ENCODE measurements around the gene ARHGAP5. TPM values are rescaled to one million over a fixed set of nuclear protein-coding genes. Genes with fewer than 3 reads are reported as not detected.

ARHGAP5 gene
- total RNA-seq, 1 experiment from 2014 or later: 100 TPM

DNA sequence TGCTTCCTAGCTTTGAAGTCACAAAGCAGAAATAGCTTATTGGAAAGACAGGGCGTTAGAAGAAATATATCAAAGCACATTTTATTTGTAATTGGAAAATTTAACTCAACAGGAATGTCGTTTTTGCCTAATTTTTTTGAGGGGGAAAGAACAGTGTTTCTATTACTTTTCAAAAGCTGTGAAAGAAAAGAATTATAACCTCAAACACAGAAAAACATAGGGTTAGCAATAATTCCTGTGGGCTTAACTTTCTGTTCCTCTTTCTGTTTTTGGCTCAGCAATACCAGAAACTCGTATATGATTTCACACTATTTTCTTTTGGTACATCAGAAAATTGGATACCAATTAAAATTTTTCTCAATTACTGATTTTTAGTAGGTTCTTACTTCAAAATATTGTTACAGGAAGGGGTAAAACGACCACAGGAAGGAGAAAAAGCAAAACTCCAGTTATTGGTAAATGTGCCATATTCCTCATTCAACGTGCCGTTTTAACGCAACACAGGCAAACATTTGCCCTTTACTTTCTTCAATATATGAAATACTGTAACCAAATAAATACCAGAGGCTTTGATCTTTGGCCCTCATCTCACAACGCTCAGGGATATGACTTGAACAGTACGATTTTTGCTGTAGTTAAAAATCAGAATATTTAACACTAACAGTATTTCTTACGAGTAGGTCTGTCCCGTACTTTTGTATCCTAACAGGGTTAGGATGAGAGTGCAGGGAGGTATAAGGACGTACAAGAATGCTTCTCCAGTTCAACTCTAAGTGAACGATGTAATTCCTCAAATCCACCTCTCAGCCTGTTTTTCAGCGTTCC is 123.5 kb downstream of the ARHGAP5 start:
- no peaks in the 10 kb centered on the region for H3K9me3 Mint-ChIP-seq (ENCODE audit: unreplicated experiment)
- CTCF ChIA-PET: interaction anchor here (1.2 kb wide), 1 partner anchor 263 kb away, joined by 3 read pairs; no protein-coding TSS in a partner anchor
- no peaks in the 10 kb centered on the region for H3K27me3 Mint-ChIP-seq (ENCODE audit: insufficient read depth, unreplicated experiment)
- TF ChIP-seq, protein P1, sequence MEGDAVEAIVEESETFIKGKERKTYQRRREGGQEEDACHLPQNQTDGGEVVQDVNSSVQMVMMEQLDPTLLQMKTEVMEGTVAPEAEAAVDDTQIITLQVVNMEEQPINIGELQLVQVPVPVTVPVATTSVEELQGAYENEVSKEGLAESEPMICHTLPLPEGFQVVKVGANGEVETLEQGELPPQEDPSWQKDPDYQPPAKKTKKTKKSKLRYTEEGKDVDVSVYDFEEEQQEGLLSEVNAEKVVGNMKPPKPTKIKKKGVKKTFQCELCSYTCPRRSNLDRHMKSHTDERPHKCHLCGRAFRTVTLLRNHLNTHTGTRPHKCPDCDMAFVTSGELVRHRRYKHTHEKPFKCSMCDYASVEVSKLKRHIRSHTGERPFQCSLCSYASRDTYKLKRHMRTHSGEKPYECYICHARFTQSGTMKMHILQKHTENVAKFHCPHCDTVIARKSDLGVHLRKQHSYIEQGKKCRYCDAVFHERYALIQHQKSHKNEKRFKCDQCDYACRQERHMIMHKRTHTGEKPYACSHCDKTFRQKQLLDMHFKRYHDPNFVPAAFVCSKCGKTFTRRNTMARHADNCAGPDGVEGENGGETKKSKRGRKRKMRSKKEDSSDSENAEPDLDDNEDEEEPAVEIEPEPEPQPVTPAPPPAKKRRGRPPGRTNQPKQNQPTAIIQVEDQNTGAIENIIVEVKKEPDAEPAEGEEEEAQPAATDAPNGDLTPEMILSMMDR (IDR thresholded peaks at IDR 0.05; ENCODE audit: unreplicated experiment): no peak
- no peak overlapping the region for H3K27ac Mint-ChIP-seq (ENCODE audit: low read depth, unreplicated experiment)
- peaks cover 12% of the 10 kb centered on the region for H3K36me3 Mint-ChIP-seq (ENCODE audit: insufficient read depth, unreplicated experiment)
- BruUV-seq (replicated peaks): no TSS peak
- POLR2A ChIA-PET: interaction anchor here (0.6 to 1.7 kb wide), 6 partner anchors 10 to 253 kb away, joined by 3 to 5 read pairs (median 4); no protein-coding TSS in a partner anchor
- H3K4me3 Mint-ChIP-seq (ENCODE audit: unreplicated experiment): peak overlapping the region; percentile 89
- H3K4me1 Mint-ChIP-seq (ENCODE audit: insufficient read depth, unreplicated experiment): peaks cover 15% of the 10 kb centered on the region
- no peak for DNase-seq (ENCODE audit: unreplicated experiment)
- intact Hi-C loops (cut with micrococcal nuclease): loop anchor here (2.0 kb wide), 2 partner anchors 124 to 182 kb away; partner anchors contain the start of gene ARHGAP5

DNA sequence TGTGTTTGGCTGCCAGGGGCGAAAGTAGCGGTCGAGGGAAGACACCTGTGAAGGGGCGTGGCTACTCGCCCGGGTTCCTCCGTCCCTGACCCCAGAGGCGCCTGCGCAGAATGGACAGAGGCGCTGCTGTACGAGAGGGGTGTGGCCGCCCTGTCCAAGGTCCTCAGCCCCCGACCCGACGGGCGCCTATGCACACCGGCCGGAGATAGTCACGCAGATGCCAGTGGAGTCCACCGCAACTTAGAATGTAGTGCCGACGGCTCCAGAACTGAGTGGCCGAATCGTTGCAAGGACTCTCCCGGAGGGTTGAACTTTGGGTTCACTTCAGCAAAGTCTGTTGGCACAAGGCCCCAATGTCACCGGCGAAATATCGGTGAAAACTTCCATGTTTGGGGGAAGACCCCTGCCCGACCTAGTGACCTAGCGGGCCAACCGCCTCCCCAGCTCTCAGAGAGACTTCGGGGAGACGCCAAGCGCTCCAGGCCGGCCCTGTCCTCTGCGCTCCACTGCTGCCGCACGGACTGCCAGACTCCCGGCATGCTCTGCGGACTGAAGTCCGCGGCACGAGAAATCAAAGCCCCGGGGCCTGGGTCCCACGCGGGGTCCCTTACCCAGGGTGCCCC is 124.2 kb downstream of the ARHGAP5 start:
- POLR2A ChIA-PET: interaction anchor here (0.6 to 2.7 kb wide), 2 partner anchors 62 to 125 kb away, joined by 4 to 14 read pairs; partner anchors contain the start of gene ARHGAP5
- CTCF ChIA-PET: interaction anchor here (0.5 to 1.2 kb wide), 2 partner anchors 17 to 264 kb away, joined by 3 read pairs; no protein-coding TSS in a partner anchor
- TF ChIP-seq, protein P1 (IDR thresholded peaks at IDR 0.05; ENCODE audit: unreplicated experiment): no peak
- BruUV-seq (replicated peaks): no TSS peak
- Mint-ChIP-seq H3K27ac (ENCODE audit: low read depth, unreplicated experiment) (peak overlapping the region; percentile 98), H3K4me1 (ENCODE audit: insufficient read depth, unreplicated experiment) (peaks cover 16% of the 10 kb centered on the region), H3K36me3 (ENCODE audit: insufficient read depth, unreplicated experiment) (peaks cover 12% of the 10 kb centered on the region), H3K9me3 (ENCODE audit: unreplicated experiment) (no peaks in the 10 kb centered on the region), H3K27me3 (ENCODE audit: insufficient read depth, unreplicated experiment) (no peaks in the 10 kb centered on the region), H3K4me3 (ENCODE audit: unreplicated experiment) (peak overlapping the region; percentile 89)
- peak; percentile 88 for DNase-seq (ENCODE audit: unreplicated experiment)
- intact Hi-C loops (cut with micrococcal nuclease): loop anchor here (2.0 kb wide), 2 partner anchors 125 to 181 kb away; partner anchors contain the start of gene ARHGAP5

DNA sequence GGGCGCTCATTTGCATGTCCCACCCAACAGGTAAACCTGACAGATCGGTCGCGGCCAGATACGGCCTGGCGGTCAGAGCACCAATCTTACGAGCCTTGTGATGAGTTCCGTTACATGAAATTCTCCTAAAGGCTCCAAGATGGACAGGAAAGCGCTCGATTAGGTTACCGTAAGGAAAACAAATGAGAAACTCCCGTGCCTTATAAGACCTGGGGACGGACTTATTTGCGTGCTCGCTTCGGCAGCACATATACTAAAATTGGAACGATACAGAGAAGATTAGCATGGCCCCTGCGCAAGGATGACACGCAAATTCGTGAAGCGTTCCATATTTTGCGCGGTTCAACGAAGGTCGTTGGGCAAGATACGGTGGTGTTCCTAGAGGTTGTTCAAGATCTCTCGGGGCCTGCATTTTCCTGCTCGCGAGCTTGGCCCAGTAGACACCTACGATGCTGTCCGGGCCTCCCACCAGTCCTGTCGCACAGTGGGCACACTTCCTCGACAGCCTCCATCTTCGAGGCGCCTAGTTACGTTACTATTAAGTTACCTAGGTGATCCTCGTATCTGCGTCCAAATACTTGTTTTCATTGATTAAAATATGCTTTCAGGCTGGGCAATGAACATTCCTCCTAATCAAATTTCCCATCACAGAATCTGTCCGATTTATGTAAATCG is 124.8 kb downstream of the ARHGAP5 start, which contains the start of gene RNU6-7:
TSS of gene RNU6-7 (plus strand) at position 230 of the 675 bp plus-strand sequence.
- CTCF ChIA-PET: interaction anchor here (0.5 to 1.2 kb wide), 3 partner anchors 16 to 265 kb away, joined by 3 to 4 read pairs (median 3); no protein-coding TSS in a partner anchor
- TF ChIP-seq, protein P1 (IDR thresholded peaks at IDR 0.05; ENCODE audit: unreplicated experiment): no peak
- H3K9me3 Mint-ChIP-seq (ENCODE audit: unreplicated experiment): no peaks in the 10 kb centered on the region
- H3K36me3 Mint-ChIP-seq (ENCODE audit: insufficient read depth, unreplicated experiment): peaks cover 12% of the 10 kb centered on the region
- H3K4me1 Mint-ChIP-seq (ENCODE audit: insufficient read depth, unreplicated experiment): peaks cover 21% of the 10 kb centered on the region
- peak within 1 kb of the TSS; percentile 89 for H3K4me3 Mint-ChIP-seq (ENCODE audit: unreplicated experiment)
- POLR2A ChIA-PET: interaction anchor here (0.7 to 2.7 kb wide), 7 partner anchors 28 to 1264 kb away, joined by 3 to 14 read pairs (median 4); partner anchors contain the start of gene ARHGAP5
- no peaks in the 10 kb centered on the region for H3K27me3 Mint-ChIP-seq (ENCODE audit: insufficient read depth, unreplicated experiment)
- no TSS peak for BruUV-seq (replicated peaks)
- DNase-seq (ENCODE audit: unreplicated experiment): peak; percentile 42
- H3K27ac Mint-ChIP-seq (ENCODE audit: low read depth, unreplicated experiment): peak within 1 kb of the TSS; percentile 98
- intact Hi-C loops (cut with micrococcal nuclease): loop anchor here (2.0 kb wide), 2 partner anchors 125 to 181 kb away; partner anchors contain the start of gene ARHGAP5
